OCI-LY7 (cell line): ENCODE data around the gene TAS2R39. TPM values are rescaled to one million over a fixed set of nuclear protein-coding genes. Genes with fewer than 3 reads are reported as not detected.
"Not testable (repeated sequence)": the region's sequence is repeated elsewhere in the genome, so short reads cannot be mapped to it uniquely, and the experiment has no call there.

ENCODE experiments used
- BruUV-seq: library from RNA; stranded (reverse); fragments of 400-500 nt; replicated peaks from 2 replicates; lab custom pipeline; 2021; lab: Mats Ljungman, UMichigan
- CTCF ChIA-PET: fragments of 300-600 bp; sonication (Branson Sonifier 250); formaldehyde crosslinking; loops from one replicate; lab custom pipeline; 2022; ENCODE audit warnings: antibody characterized with exemption; ENCODE audit not compliant: unreplicated experiment; lab: Charles Lee
- POLR2A ChIA-PET: fragments of 300-600 bp; sonication (Branson Sonifier 250); formaldehyde crosslinking; loops from one replicate; lab custom pipeline; 2022; ENCODE audit warnings: antibody characterized with exemption; lab: Charles Lee
- DNase-seq: peaks from one replicate; pipeline ENCODE4 v3.0.0-alpha.2; 2015; ENCODE audit warnings: low spot score
- H2AFZ ChIP-seq: fragments of 200-600 bp; sonication (generic), shearing (Covaris generic); 2 replicates; pipeline ENCODE4 v1.6.1; 2014; ENCODE audit warnings: mild to moderate bottlenecking, antibody characterized with exemption, low read length, moderate library complexity
- H3K27ac ChIP-seq: fragments of 200-600 bp; sonication (generic); 2 replicates; pipeline ENCODE4 v1.5.1; 2014; ENCODE audit warnings: mixed run types, low read depth, mild to moderate bottlenecking, moderate library complexity, low read length, inconsistent platforms; ENCODE audit not compliant: poor library complexity, severe bottlenecking
- H3K36me3 ChIP-seq: fragments of 200-600 bp; sonication (generic); 2 replicates; pipeline ENCODE4 v1.6.1; 2014; ENCODE audit warnings: mild to moderate bottlenecking, antibody characterized with exemption, low read length, moderate library complexity, mixed read lengths; ENCODE audit not compliant: insufficient read depth
- H3K4me1 ChIP-seq: fragments of 200-600 bp; sonication (generic); 2 replicates; pipeline ENCODE4 v1.5.1; 2014; ENCODE audit warnings: mild to moderate bottlenecking, low read length; ENCODE audit not compliant: insufficient read depth, poor library complexity, severe bottlenecking
- H3K4me2 ChIP-seq: fragments of 200-600 bp; sonication (generic); 2 replicates; pipeline ENCODE4 v1.6.1; 2014; ENCODE audit warnings: mild to moderate bottlenecking, low read length
- H3K4me3 ChIP-seq: fragments of 200-600 bp; sonication (generic); 2 replicates; pipeline ENCODE4 v1.5.1; 2014; ENCODE audit warnings: mild to moderate bottlenecking, low read depth, low read length; ENCODE audit not compliant: poor library complexity, severe bottlenecking
- H3K79me2 ChIP-seq: fragments of 200-600 bp; sonication (generic); 2 replicates; pipeline ENCODE4 v1.6.1; 2016; ENCODE audit warnings: low read depth, mild to moderate bottlenecking, low read length, moderate library complexity, mixed read lengths; ENCODE audit not compliant: insufficient read depth
- H3K9me2 ChIP-seq: fragments of 200-600 bp; sonication (generic); 2 replicates; pipeline ENCODE4 v1.6.1; 2016; ENCODE audit warnings: mild to moderate bottlenecking, low read length, mixed read lengths; ENCODE audit not compliant: insufficient read depth
- H3K9me3 ChIP-seq: fragments of 200-600 bp; sonication (generic); 2 replicates; pipeline ENCODE4 v1.6.1; 2014; ENCODE audit warnings: mild to moderate bottlenecking, mixed run types, low read length, mixed read lengths
- H4K20me1 ChIP-seq: fragments of 200-600 bp; sonication (generic); 2 replicates; pipeline ENCODE4 v1.6.1; 2014; ENCODE audit warnings: mild to moderate bottlenecking, antibody characterized with exemption, low read length, moderate library complexity, mixed read lengths; ENCODE audit not compliant: insufficient read depth
- EZH2phosphoT487 ChIP-seq: fragments of 200-600 bp; sonication (generic); IDR thresholded peaks from 2 replicates; pipeline ENCODE4 v1.6.1; 2018; ENCODE audit warnings: low read depth, borderline replicate concordance, mild to moderate bottlenecking, mixed run types, antibody characterized with exemption, low read length, moderate library complexity, mixed read lengths
- intact Hi-C: fragments of 100-400 bp; cut with micrococcal nuclease; formaldehyde crosslinking; loops from one replicate; pipeline ENCODE4 v1.10.0; 2022; ENCODE audit not compliant: unreplicated experiment
- total RNA-seq, 2 experiments: library from RNA; depleted of rRNA in 1 of 2; stranded (reverse); fragments of >200 nt in 1 of 2; shearing (Covaris generic) in 1 of 2; gene quantifications; 2 replicates each; pipeline ENCODE4 v1.2.3, GENCODE V29; 2014 to 2022
- TF ChIP-seq, protein P1 (sequence below): fragments of 200-600 bp; sonication (generic); conservative IDR thresholded peaks from 2 replicates; pipeline ENCODE4 v1.5.1; 2014; ENCODE audit warnings: mild to moderate bottlenecking, antibody characterized with exemption, low read length, moderate library complexity, mixed read lengths

Gene TAS2R39
- total RNA-seq, 2 experiments from 2014 or later, result not detected

DNA sequence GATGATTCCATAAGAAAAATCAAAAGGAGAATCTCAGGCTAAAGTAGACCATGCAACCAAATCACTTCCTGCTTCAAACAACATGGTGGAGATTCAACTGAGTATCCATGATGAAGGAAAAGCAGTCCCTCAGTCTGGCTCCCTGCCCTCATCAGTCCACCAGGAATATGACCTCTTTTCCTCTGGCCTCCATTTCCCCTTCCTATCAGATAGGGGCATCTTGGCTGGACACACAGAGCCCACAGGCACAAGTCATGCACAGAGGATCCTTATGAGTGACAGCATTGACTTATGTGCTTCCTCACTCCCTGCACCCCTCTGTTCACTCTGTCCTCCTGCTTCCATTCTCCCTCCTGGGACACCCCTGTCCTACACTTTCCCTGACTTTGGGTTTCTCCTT lies 34.6 kb upstream of the TAS2R39 start:
- Histone ChIP-seq H3K27ac (no peak overlapping the region), H3K79me2 (no peaks in the 10 kb centered on the region), H3K9me3 (no peaks in the 10 kb centered on the region), H4K20me1 (no peaks in the 10 kb centered on the region), H2AFZ (no peak overlapping the region), H3K4me3 (no peak overlapping the region), H3K4me1 (no peaks in the 10 kb centered on the region), H3K36me3 (no peaks in the 10 kb centered on the region), H3K4me2 (no peak overlapping the region), H3K9me2 (no peaks in the 10 kb centered on the region)
- CTCF ChIA-PET, result no interaction called here
- DNase-seq, result no peak
- BruUV-seq, result no TSS peak
- POLR2A ChIA-PET, result no interaction called here
- intact Hi-C loops, result no loop called here
- TF ChIP-seq, protein P1, sequence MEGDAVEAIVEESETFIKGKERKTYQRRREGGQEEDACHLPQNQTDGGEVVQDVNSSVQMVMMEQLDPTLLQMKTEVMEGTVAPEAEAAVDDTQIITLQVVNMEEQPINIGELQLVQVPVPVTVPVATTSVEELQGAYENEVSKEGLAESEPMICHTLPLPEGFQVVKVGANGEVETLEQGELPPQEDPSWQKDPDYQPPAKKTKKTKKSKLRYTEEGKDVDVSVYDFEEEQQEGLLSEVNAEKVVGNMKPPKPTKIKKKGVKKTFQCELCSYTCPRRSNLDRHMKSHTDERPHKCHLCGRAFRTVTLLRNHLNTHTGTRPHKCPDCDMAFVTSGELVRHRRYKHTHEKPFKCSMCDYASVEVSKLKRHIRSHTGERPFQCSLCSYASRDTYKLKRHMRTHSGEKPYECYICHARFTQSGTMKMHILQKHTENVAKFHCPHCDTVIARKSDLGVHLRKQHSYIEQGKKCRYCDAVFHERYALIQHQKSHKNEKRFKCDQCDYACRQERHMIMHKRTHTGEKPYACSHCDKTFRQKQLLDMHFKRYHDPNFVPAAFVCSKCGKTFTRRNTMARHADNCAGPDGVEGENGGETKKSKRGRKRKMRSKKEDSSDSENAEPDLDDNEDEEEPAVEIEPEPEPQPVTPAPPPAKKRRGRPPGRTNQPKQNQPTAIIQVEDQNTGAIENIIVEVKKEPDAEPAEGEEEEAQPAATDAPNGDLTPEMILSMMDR, result no peak

DNA sequence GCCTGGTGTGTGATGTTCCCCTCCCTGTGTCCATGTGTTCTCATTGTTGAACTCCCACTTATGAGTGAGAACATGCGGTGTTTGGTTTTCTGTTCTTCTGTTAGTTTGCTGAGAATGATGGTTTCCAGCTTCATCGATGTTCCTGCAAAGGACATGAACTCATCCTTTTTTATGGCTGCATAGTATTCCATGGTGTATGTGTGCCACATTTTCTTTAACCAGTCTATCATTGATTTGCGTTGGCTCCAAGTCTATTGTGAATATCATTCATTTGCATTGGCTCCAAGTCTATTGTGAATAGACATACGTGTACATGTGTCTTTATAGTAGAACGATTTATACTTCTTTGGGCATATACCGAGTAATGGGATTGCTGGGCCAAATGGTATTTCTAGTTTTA lies 32.5 kb upstream of the TAS2R39 start:
- POLR2A ChIA-PET, H3K9me2 ChIP-seq, H2AFZ ChIP-seq, H3K4me1 ChIP-seq, H3K36me3 ChIP-seq, H3K9me3 ChIP-seq, intact Hi-C loops, DNase-seq, BruUV-seq, H4K20me1 ChIP-seq, H3K4me3 ChIP-seq, H3K27ac ChIP-seq, H3K79me2 ChIP-seq, H3K4me2 ChIP-seq: not testable (repeated sequence)
- CTCF ChIA-PET, result interaction anchor here (0.6 kb wide), 2 partner anchors 32 to 785 kb away, joined by 6 to 7 read pairs; no protein-coding TSS in a partner anchor

DNA sequence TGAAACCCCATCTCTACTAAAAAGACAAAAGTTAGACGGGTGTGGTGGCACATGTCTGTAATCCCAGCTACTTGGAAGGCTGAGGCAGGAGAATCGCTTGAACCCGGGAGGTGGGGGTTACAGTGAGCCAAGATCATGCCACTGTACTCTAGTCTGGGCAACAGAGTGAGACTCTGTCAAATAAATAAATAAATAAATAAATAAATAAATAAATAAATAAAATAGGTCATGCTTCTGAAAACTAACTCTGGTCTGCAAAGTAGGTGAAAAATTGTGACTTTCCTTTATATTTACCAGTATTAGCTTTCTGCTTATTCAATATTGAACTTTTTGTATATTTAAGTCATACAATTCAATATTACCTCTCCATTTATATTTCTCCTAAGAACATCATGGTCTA lies 24.6 kb upstream of the TAS2R39 start:
- H3K79me2 ChIP-seq, BruUV-seq, H2AFZ ChIP-seq, H3K4me3 ChIP-seq, H3K27ac ChIP-seq, POLR2A ChIA-PET, H3K36me3 ChIP-seq, H4K20me1 ChIP-seq, CTCF ChIA-PET, H3K4me1 ChIP-seq, H3K9me3 ChIP-seq, H3K4me2 ChIP-seq, DNase-seq, H3K9me2 ChIP-seq, intact Hi-C loops: not testable (repeated sequence)

DNA sequence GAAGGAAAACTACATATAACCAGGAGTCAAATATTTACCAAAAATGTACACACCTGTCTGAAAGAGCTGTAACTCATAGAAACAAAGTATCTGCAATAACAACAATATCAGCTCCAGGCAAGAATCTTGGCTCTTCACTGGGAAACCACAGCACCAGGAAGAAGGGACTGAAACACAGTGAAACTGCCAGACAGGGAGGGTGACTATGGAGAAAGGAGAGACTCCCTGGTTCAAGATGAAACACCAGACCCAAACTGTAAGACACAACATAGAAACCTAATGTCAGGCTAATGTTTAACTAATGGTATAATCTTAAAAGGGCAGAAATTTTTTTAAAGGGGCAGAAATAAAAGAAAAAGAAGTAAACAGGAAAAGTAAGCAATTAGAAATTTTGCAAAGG lies 11.5 kb upstream of the TAS2R39 start:
- ChIA-PET CTCF (no interaction called here), POLR2A (no interaction called here)
- H4K20me1 ChIP-seq, result no peaks in the 10 kb centered on the region
- no peak overlapping the region for H3K4me2 ChIP-seq
- BruUV-seq, result no TSS peak
- no peaks in the 10 kb centered on the region for H3K9me3 ChIP-seq
- H3K9me2 ChIP-seq, result no peaks in the 10 kb centered on the region
- no peak overlapping the region for H3K4me3 ChIP-seq
- H2AFZ ChIP-seq, result no peak overlapping the region
- no peaks in the 10 kb centered on the region for H3K79me2 ChIP-seq
- H3K27ac ChIP-seq, result no peak overlapping the region
- no peak for DNase-seq
- H3K36me3 ChIP-seq, result no peaks in the 10 kb centered on the region
- H3K4me1 ChIP-seq, result no peaks in the 10 kb centered on the region
- TF ChIP-seq, protein P1, result no peak
- no peak for TF ChIP-seq EZH2phosphoT487
- intact Hi-C loops, result no loop called here
